Measurements from ENCODE around the gene SORD.
"Not testable (repeated sequence)": the region's sequence is repeated elsewhere in the genome, so short reads cannot be mapped to it uniquely, and the experiment has no call there.

The SORD gene

GRCh38 chr15:45022871-45023658 is at the start of gene SORD:
SORD (plus strand) TSS chr15:45023195; CDS start chr15:45023284, 89 bp downstream.
- peak; percentile 98 for DNase-seq

- not testable (repeated sequence) for DNase-seq
Observed at GRCh38 chr15:44976183-44976582, 46.8 kb upstream of the SORD start.

GRCh38 chr15:44977781-44978180 is 45.2 kb upstream of the SORD start:
- not testable (repeated sequence) for DNase-seq

GRCh38 chr15:44979617-44980339 is 43.2 kb upstream of the SORD start:
- not testable (repeated sequence) for DNase-seq

- not testable (repeated sequence) for DNase-seq
Observed at GRCh38 chr15:44984144-44984543, 38.9 kb upstream of the SORD start.

GRCh38 chr15:44986346-44987055 is 36.5 kb upstream of the SORD start:
- DNase-seq = not testable (repeated sequence)

- not testable (repeated sequence) for DNase-seq
Observed at GRCh38 chr15:44987711-44988110, 35.3 kb upstream of the SORD start.

GRCh38 chr15:44988184-44988869 is 34.7 kb upstream of the SORD start:
- not testable (repeated sequence) for DNase-seq

GRCh38 chr15:44988870-44989219 is 34.1 kb upstream of the SORD start:
- peak; percentile 3 for DNase-seq

GRCh38 chr15:44997632-44998031 is 25.4 kb upstream of the SORD start:
- DNase-seq = not testable (repeated sequence)

- no peak for DNase-seq
Observed at GRCh38 chr15:44999105-44999504, 23.9 kb upstream of the SORD start.

GRCh38 chr15:45001180-45001579 is 21.8 kb upstream of the SORD start:
- DNase-seq = not testable (repeated sequence)

GRCh38 chr15:45003731-45004410 is 19.1 kb upstream of the SORD start:
- peak; percentile 56 for DNase-seq

GRCh38 chr15:45004590-45005175 is 18.3 kb upstream of the SORD start:
- DNase-seq = not testable (repeated sequence)

- no peak for DNase-seq
Observed at GRCh38 chr15:45009046-45009445, 13.9 kb upstream of the SORD start.

- DNase-seq = not testable (repeated sequence)
Observed at GRCh38 chr15:45015114-45015513, 7.9 kb upstream of the SORD start.

GRCh38 chr15:45020222-45020900 is 2.6 kb upstream of the SORD start:
- not testable (repeated sequence) for DNase-seq

- DNase-seq = not testable (repeated sequence)
Observed at GRCh38 chr15:45020901-45021259, 2.1 kb upstream of the SORD start.

GRCh38 chr15:45021348-45021747 is 1.6 kb upstream of the SORD start:
- no peak for DNase-seq

GRCh38 chr15:45023659-45024225 is 747 bp downstream of the SORD start:
- DNase-seq = peak; percentile 48

- not testable (repeated sequence) for DNase-seq
Observed at GRCh38 chr15:45024649-45025048, 1.7 kb downstream of the SORD start.

All from NCI-H82 (cell line).